DMS79 (cell line): Measurements from ENCODE around the gene PBX2.
"Not testable (repeated sequence)": the region's sequence is repeated elsewhere in the genome, so short reads cannot be mapped to it uniquely, and the experiment has no call there.

ENCODE experiments used
- DNase-seq: peaks from one replicate; lab custom pipeline; 2025; lab: John Stamatoyannopoulos, UW

Gene PBX2

DNA sequence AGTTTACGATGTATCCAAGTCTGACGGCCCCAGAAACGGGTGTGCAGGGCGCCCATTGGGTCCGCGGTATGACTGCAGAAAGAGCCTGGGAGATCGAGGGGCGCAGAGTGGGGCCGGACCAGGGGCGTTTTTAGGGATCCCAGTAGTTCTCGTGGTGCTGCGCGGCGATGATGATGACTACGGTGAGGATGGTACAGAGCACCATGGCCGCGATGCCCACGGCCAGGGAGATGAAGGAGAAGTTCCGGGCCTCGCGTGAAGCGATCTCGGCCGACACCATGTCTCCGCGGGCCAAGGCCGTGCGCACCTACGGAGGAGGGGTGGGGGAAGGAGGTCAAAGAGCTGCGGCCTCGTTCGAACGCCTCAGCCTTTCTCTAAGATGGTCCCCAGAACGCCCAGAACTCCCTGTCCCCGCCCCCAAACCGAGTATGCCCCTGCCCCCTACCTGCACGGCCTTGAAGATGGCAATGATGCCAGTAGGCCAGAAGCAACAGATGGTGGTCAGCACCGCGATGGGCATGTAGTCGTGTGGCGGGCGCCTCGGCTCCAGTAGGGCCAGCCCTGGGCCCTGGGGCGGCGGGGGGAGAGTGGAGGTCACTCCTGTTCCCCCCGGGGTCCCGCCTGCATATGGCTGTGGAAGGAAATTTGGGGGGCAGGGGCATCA lies 40.8 kb downstream of the PBX2 start:
- no peak for DNase-seq

DNA sequence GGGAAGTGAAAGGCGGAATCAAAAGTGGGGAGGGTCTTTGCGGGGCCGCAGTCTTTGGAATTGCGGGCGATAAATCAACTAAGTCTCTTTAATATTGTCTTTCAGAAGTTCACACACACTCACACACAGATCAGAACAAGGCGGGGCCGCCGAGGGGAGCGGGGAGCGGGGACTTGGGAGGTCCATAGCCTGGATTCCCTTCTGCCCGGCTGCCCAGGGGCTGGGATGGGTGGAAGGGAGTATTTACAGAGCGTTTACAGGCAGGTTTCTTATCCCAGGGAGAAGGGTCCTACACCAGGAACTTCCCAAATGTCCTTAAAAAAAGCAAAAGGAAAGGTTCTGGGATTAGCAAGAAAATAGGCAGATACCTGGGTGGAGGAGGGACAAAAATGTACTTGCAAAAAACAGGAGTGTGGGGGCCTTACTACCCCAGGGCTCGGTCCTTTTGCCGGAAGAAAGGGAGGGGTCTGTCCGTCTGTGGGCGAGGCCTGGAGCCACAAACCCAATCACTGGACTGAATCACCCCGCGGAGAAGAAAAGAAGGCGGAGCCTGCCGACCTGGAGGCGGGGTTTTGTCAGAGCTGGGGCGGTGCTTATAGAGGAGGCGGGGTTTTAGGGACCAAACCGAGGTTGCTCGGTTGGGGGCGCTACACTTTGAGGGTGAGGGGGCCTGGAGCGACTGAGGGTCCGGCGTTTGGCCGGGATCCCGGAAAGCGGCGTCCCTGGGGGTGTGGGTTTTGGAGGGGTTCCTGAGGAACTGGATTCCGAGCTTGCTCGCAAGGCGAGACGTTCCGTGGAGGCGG lies 41.5 kb downstream of the PBX2 start:
- no peak for DNase-seq

DNA sequence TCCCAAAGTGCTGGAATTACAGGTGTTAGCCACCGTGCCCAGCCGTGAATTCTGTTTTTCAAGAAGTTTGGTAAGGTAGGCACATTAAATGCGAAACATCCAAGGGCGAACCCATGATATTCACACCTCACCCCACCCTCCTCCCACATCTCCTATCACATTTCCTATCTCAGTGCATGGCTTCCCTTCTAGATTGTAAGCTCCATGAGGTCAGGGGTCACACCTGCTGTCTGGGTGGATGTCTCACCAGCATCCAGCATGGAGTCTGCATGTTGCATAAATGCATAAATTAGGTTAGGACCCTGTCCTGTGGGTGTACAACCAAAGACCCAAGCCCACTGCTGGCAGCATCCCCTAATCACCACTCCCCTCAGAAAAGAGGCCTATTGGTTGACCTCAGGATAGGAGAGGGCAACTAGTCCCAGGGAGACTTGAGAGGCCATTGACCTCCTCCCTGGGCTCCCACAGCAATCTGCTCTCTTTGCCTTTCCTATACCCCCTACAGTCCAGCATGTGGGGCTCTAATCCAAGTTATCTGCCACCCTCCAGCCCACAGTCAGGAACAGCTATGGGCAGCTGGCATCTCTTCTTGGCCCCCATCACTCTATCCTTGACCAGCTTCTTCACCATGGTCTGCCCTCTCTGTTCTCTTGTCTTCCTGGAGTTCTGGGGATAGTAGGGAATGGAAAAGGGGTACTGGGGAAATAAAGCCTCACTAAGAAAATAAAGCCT lies 42.4 kb downstream of the PBX2 start:
- no peak for DNase-seq

DNA sequence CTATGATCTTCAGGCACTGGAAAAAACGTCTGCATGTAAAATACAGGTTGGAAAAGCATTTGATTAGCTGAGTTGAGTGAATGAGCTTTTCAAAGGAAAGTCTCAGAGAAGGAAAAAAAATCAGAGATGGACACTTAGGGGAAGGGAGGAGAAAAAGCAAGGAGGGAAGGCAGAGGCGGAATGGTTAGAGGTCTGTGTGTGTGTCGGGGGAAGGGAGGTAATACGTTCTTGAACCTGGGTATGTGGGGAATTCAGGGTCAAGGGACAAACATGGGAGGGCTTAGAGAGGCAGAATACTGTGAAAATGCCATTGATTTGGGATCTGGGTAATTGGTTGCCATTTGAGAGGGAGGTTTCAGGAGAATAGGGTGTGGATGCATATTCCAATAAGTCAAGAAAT lies 43.3 kb downstream of the PBX2 start:
- no peak for DNase-seq

DNA sequence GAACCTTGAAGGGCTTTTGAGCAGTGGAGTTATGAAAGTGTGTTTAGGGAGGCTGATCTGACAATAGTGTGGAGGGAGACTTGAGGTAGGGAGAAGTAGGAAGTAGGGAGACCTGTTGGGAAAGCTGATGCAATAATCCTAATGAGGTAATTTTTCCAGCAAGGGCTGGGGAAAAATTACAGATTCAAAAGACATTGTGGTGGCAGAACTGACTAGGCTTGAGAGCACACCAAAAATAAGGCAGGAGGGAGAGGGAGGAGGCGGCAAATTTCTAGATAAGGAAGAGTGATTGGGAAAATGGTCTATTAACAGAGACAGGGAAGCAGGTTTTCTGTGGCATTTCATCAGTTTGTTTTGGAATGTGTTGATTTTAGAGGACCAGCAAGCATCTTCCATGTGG lies 43.7 kb downstream of the PBX2 start:
- DNase-seq: no peak

DNA sequence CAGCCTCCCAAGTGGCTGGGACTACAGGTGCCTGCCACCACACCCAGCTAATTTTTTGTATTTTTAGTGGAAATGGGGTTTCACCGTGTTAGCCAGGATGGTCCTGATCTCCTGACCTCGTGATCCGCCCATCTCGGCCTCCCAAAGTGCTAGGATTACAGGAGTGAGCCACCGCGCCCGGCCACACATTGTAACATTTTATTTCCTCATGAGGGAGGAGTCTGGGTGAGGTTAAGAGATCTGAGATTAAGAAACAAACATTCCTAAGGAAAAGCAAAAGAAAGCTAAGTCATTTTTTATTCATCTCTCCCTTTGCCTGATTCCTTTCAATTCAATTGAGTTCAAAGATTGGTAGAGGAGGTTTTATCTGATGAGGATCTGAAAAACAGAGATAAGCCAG lies 45.8 kb downstream of the PBX2 start:
- not testable (repeated sequence) for DNase-seq

DNA sequence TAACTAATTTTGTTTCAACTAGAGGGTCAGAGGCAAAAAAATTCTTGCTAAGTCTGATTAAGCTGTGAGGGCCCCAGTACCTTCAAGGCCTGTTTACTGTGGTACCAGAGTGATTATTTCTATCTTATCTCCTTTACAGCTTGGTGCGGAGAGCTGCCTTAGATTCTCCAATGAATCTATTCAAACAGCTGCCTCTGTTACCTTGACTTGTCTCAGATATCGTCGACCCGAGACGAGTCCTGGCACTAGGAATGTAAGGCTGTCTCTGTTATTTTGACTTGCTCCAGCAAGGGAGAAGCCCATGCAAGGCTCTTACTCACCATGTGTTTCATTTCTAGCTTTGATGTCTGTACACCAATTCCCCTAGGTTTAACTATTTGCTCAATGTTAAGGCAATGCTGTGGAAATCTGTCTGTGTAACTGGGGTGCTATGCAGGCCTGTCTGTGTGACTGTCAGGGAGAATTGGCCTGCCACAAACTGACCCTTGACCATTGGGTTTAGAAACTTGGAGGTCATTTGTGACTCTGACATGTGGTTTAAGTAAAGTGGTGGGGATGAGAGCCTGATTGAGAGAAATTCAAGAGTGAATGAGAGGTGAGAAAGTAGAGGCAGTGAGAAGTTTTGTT lies 49.5 kb downstream of the PBX2 start:
- no peak for DNase-seq

DNA sequence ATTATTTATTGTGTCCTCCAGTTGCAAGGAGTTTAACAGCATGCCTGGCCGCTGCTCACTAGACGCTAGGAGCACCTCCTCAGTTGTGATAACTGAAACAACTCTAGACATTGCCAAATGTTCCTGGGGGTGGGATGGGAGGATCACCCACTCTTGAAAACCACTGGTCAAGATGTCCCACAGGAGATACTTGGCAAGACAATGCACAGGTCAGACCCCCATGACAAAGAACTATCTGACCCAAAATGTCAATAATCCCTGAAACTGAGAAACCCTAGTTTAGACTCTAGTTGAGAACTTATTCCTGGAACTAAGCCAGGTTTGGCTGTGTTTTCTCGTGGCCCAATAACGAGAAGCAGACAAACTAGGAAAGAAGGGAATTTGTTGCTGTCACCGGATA lies 50.4 kb downstream of the PBX2 start:
- DNase-seq: no peak

DNA sequence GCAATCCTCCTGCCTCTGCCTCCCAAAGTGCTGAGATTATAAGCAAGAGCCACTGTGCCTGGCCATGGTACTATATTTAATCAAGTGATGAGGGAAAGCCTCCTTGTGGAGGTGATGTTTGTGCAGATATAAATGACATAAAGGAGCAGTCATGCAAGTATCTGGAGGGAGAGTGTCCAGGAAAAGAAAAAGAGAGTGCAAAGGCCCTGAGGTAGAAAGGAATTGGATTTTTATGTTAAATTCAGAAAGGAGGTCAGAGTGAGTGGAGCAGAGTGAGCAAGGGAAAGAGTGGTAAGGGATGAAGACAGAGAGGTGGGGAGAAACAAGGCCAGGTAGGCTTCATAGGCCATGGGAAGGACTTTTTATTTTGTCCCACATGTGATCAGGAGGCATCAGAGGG lies 52.5 kb downstream of the PBX2 start:
- DNase-seq: no peak
